ENCODE data around the gene CRIP2.

The CRIP2 gene

GRCh38 chr14:105465209-105466031, 9.2 kb upstream of the CRIP2 start:
- DNase-seq = no peak

- DNase-seq = no peak
Measured at GRCh38 chr14:105466531-105467248, 7.9 kb upstream of the CRIP2 start.

DNA sequence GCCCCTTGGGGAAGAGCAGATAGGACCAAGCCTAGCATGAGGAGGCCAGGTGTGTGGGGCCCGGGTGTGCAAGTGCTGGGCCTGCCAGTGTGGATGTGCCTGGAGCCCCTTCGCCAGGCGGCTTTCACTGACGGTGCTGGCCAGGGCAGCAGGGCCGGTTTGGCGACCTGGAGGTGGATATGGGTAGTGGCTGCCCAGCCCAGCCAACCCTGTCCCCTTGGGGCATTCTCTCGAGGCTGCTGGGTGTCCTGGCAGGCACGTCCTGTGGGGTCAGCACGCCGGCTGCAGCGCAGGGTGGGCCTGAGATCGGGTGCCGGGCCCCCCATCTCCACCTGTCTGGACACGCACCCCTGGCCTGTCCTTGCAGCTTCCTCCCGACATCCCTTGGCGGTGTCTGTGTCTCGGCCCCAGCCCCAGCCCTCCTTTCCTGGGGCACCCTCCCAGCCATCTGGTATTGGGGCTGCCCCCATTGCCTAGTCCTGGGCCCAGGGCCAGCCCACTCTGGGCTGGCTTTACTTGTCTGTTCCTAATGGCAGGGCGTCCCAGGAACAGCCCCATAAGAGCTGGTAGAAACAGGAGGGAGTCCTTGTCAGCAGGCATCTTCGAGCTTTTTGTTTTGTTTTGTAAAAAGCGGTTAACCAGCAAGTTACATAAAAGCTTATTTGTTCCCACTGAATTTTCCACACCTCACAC, 7.2 kb upstream of the CRIP2 start:
- DNase-seq = no peak

DNA sequence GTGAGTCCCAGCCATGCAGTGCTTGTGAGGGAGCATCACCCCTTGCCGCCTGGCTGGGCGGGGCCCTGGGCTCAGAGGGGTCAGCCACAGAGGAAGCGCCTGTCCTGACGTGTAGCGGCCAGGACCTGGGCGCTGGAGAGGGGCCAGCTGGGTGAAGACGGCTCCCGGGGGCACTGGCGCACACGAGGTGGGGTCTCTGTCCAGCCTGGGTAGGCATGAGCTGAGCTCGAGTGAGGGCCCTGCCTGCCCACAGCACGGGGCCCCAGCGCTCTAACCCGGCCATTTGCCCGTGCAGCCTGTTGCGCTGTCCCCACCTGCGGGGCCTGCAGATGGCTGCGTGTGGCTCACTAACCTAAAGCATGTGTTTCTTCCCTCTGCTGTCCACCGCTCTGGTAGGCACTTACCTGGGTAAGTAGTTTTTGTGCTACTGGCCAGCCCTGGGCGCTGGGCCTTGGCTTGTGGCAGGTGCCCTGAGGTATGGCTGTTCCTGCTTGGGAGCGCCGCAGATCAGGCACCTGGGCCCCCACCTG, 6.6 kb upstream of the CRIP2 start:
- DNase-seq = no peak

DNA sequence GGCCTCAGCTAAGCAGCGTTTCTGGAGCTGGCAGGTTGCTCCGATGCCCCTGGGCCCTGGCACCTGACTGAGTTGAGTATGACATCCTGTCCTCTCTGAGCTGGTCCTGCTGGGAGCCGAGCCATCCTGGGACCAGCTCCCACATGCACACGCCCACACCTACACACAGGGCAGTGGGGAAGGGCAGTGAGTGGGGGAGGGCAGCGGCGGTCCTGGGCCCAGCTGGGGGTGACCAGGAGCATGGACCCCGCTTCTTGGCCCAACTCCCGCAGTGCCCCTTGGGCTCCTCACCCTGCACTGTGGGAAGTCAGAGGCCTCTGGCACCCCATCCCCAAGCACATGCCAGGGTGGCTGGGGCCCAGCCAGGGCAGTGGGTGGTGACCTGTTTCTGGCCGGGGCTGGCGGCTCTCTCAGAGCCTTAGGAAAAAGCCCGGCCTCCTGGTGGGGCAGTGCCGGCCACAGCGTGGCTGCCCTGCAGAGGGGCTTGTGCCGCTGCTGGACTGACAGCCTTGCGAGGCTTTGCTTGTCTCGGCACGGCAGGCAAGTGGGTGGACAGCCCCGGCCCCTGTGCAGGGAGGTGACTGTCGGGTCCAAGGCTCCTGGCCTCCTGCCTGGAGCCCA, 5.9 kb upstream of the CRIP2 start:
- no peak for DNase-seq

- no peak for DNase-seq
Measured at GRCh38 chr14:105469456-105470349, 4.9 kb upstream of the CRIP2 start.

DNA sequence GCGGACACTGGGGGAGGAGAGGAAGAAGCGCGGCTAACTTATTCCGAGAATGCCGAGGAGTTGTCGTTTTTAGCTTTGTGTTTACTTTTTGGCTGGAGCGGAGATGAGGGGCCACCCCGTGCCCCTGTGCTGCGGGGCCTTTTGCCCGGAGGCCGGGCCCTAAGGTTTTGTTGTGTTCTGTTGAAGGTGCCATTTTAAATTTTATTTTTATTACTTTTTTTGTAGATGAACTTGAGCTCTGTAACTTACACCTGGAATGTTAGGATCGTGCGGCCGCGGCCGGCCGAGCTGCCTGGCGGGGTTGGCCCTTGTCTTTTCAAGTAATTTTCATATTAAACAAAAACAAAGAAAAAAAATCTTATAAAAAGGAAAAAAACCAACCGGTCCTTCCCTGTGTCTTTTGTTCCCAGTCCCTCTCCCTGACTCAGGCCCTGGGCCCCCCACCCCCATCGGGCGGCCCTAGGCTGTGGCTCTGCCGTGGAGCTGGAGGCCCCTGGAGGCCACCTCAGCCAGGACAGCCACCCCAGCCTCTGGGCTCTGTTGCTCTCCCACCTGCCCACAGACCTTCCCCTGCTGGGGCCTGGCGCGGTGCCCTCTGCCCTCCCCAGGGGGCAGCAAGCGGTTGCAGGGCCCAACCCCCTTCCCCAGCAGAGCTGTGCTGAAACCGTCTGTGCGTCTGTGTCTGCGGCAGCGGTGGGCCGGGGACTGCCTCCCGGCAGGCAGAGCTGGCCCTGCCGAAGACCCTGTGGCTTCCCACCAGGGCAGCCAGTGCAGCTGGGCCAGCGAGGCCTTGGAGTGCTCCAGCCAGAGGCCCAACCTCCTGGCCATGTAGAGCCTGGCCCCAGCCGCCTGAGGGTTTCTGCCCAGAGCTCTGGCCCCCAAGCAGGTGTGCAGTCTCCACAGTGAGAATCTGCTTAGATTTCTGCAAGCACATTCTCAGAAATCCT, 4.0 kb upstream of the CRIP2 start:
- no peak for DNase-seq

DNA sequence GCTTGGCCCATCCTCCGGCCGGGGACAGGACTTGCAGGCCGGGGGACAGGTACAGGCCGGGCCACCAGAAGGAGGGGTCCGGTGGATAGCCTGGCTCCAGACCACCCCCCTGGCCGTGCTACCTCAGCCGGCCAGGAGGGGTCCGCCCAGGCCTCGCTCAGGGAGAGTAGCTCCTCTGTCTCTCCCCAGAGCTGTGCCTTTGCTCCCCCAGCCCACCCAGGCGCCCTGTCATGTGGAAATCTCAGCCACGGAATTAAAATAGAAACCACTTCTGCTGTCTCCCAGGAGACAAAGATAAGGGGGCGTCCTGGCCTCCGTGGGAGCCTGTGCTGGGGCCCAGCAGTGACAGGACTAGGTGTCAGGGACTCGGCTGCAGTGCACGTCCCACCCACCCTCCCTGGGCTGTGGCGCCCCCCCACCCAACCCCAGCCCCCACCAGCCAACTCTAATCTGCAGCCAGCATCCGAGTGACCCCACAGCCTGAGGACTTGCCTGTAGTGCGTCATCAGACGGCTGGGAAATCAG, 3.3 kb upstream of the CRIP2 start:
- DNase-seq = no peak

GRCh38 chr14:105471823-105472485, 2.7 kb upstream of the CRIP2 start:
- no peak for DNase-seq

GRCh38 chr14:105472486-105472991, 2.1 kb upstream of the CRIP2 start:
- no peak for DNase-seq

DNA sequence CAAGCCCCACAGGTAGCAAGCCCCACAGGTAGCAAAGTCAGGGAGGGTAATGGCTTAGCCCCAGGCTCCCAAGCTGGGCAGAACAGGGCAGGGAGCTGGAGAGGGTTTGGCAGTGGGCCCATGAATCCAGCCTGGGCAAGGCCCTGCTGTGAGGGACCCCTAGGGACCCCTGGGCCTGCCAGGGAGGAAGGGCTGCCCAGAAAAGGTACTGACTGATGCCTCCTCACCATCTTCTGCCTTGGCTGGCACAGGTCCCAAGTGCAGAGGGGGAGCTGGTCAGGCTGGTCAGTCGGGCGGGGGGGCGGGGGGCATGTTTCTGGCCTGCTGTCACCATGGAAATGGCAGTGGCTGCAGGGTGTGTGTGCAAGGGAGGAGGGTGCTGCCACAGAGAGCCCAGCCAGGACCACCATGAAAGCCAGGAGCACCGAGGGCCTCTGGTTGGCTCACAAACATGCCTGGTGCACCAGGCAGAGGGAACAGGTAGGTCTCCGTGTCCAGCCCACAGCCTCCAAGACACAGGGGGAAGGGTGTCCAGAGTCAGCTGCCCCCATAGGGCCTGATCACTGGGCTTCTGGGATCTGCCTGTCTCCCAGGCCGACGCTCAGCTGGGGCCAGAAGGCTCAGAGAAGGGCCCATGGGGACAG, 1.5 kb upstream of the CRIP2 start:
- DNase-seq = no peak

GRCh38 chr14:105473677-105474482, 741 bp upstream of the CRIP2 start:
- peak; percentile 79 for DNase-seq

- no peak for DNase-seq
Measured at GRCh38 chr14:105475269-105476096, 862 bp downstream of the CRIP2 start.

DNA sequence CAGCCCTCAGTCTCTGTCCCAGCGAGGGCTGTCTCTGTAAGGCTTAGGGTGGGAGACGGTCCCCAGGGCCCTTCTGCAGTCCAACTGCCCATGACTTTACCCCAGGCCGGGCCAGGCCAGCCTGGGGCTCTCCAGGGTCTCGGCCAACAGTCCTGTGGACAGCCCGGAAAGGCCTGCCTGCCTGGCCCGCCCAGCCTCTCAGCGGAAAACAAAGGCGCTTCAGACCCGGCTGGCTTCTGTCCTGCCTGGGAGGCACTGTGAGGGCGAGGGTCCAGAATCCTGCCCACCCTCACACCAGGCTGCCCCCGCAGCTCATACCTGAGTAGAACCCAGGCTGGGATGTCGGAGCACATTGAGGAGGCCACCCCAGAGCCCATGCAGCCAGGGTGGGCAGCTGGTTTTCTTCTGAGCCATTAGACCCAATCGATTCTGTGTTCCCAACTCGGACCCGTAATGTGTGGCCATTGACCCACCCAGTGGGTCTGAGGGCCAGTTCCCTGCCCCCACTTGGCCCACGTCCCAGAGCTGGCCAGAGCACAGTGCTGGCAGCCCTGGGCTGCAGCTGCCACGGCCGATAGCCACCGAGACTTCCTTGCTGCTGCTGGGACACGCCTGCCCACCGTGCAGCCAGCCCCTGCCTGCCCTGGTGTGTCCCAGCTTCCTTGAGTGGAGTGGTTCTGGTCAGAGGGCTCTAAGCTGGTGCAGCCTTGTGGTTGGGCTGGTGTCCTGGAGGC, 1.6 kb downstream of the CRIP2 start:
- DNase-seq = no peak

DNA sequence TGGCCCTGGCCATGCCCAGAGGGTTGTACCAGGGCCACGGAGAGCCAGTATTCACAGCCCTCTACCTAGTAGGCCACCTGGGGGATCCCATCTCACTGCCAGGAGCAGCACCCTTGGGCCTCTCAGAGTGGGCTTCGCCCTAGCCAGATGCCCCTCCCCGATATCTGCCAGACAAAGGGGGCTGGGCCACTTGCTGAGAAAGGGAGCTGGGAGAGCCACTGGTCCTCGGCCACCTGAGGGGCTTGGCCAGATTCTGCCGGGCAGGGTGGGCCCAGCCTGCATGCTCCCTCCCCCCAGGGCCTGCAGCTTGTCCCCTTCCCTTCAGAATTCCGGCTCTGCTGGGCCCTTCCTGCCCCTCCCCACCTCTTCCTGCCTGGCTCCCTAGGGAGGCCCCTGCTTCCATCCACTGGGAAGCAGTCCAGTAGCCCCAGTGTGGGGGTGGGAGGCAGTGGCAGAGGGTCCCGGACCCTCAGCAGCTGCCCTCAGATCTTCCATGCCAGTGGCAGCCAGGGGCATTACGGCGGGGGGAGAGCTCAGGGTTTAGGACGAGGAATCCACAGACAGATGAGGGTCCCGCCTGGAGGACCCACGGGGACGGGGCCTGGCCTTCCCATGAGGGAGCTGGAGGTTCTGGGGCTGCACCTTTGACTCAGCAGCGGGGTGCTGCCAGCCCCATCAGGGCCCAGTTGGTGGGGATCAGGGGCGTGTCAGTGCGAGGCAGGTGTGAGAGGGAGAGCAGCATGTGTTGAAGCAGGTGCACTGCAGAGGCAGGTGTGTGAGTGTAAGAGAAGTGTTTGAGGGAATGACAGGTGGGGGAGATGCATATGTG, 2.4 kb downstream of the CRIP2 start:
- DNase-seq = no peak

All from fibroblast of upper back skin (primary cell).